Liver (tissue), 9 donors: ENCODE data around the gene CYFIP1. TPM values are rescaled to one million over a fixed set of nuclear protein-coding genes. Genes with fewer than 3 reads are reported as not detected.

Experiments
- DNase-seq: peaks from one replicate; pipeline ENCODE4 v3.0.0-alpha.2; 2017; ENCODE audit warnings: low spot score
- H3K27ac ChIP-seq, 2 donors: one replicate each; pipeline ENCODE4 v1.7.0; 2013; ENCODE audit warnings: inconsistent platforms in 2 of 2, low read length in 2 of 2, control low read depth in 1 of 2, low read depth in 1 of 2, mild to moderate bottlenecking in 1 of 2
- H3K27me3 ChIP-seq, 4 donors: one replicate each; pipeline versions ENCODE4 v1.6.1 to v1.7.0; 2013; ENCODE audit warnings: low read length in 3 of 4, inconsistent platforms in 1 of 4, mild to moderate bottlenecking in 1 of 4, moderate library complexity in 1 of 4; ENCODE audit not compliant: control insufficient read depth in 4 of 4, insufficient read depth in 4 of 4
- H3K36me3 ChIP-seq, 4 donors: one replicate each; pipeline versions ENCODE4 v1.6.1 to v1.7.0; 2013; ENCODE audit warnings: low read length in 3 of 4, mild to moderate bottlenecking in 3 of 4, low read depth in 1 of 4, moderate library complexity in 1 of 4; ENCODE audit not compliant: control insufficient read depth in 4 of 4, insufficient read depth in 3 of 4
- H3K4me1 ChIP-seq, 4 donors: one replicate each; pipeline versions ENCODE4 v1.6.1 to v1.7.0; 2013; ENCODE audit warnings: low read length in 3 of 4, mild to moderate bottlenecking in 3 of 4, moderate library complexity in 1 of 4; ENCODE audit not compliant: control insufficient read depth in 4 of 4, insufficient read depth in 4 of 4
- H3K4me3 ChIP-seq, 3 donors: one replicate each; pipeline versions ENCODE4 v1.6.1 to v1.7.0; 2013; ENCODE audit warnings: low read length in 3 of 3, control low read depth in 1 of 3, low read depth in 1 of 3, mild to moderate bottlenecking in 1 of 3
- H3K9ac ChIP-seq, 2 donors: one replicate each; pipeline ENCODE4 v1.7.0; 2013; ENCODE audit warnings: low read length in 2 of 2, mild to moderate bottlenecking in 2 of 2, moderate library complexity in 2 of 2, control low read depth in 1 of 2, low read depth in 1 of 2
- H3K9me3 ChIP-seq, 4 donors: one replicate each; pipeline versions ENCODE4 v1.6.1 to v1.7.0; 2013; ENCODE audit warnings: low read length in 3 of 4; ENCODE audit not compliant: control insufficient read depth in 4 of 4
- CTCF ChIP-seq: fragments of 150-350 bp; IDR thresholded peaks from 2 replicates; pipeline ENCODE4 v1.5.1; 2017; ENCODE audit warnings: improper control_type of control experiment, low read depth, low read length; ENCODE audit not compliant: missing input control
- EGR1 ChIP-seq, 2 donors: IDR thresholded peaks; 2 replicates each; pipeline ENCODE4 v1.6.1; 2016 to 2018; ENCODE audit warnings: antibody characterized with exemption in 2 of 2, low read depth in 2 of 2
- FOXA1 ChIP-seq: IDR thresholded peaks from 2 replicates; pipeline ENCODE4 v1.6.1; 2016; ENCODE audit warnings: antibody characterized with exemption
- FOXA2 ChIP-seq: IDR thresholded peaks from 2 replicates; pipeline ENCODE4 v1.6.1; 2016; ENCODE audit warnings: antibody characterized with exemption
- GABPA ChIP-seq, 2 donors: IDR thresholded peaks in 1 of 2; conservative IDR thresholded peaks in 1 of 2; 2 replicates each; pipeline ENCODE4 v1.6.1; 2016; ENCODE audit warnings: antibody characterized with exemption in 2 of 2, mild to moderate bottlenecking in 1 of 2, moderate library complexity in 1 of 2
- HNF4A ChIP-seq, 2 donors: conservative IDR thresholded peaks; 2 replicates each; pipeline ENCODE4 v1.6.1; 2016; ENCODE audit warnings: antibody characterized with exemption in 2 of 2, mild to moderate bottlenecking in 2 of 2
- HNF4G ChIP-seq: IDR thresholded peaks from 2 replicates; pipeline ENCODE4 v1.6.1; 2016; ENCODE audit warnings: antibody characterized with exemption
- JUND ChIP-seq, 2 donors: IDR thresholded peaks; 2 replicates each; pipeline ENCODE4 v1.6.1; 2016; ENCODE audit warnings: antibody characterized with exemption in 2 of 2
- NR2F2 ChIP-seq: IDR thresholded peaks from 2 replicates; pipeline ENCODE4 v1.6.1; 2016; ENCODE audit warnings: antibody characterized with exemption
- RAD21 ChIP-seq, 2 donors: IDR thresholded peaks; 2 replicates each; pipeline ENCODE4 v1.6.1; 2016; ENCODE audit warnings: antibody characterized with exemption in 2 of 2, mild to moderate bottlenecking in 2 of 2
- RXRA ChIP-seq, 2 donors: IDR thresholded peaks; 2 replicates each; pipeline ENCODE4 v1.6.1; 2017 to 2018; ENCODE audit warnings: antibody characterized with exemption in 2 of 2, mild to moderate bottlenecking in 1 of 2
- SP1 ChIP-seq: IDR thresholded peaks from 2 replicates; pipeline ENCODE4 v1.6.1; 2018; ENCODE audit warnings: antibody characterized with exemption, mild to moderate bottlenecking
- YY1 ChIP-seq: IDR thresholded peaks from 2 replicates; pipeline ENCODE4 v1.6.1; 2016; ENCODE audit warnings: antibody characterized with exemption, mild to moderate bottlenecking
- WGBS: extraction: QIAGEN DNeasy Blood & Tissue Kit; methylation state at CpG from one replicate; pipeline ENCODE4 v1.1.7; 2013; 5-methylcytosine and 5-hydroxymethylcytosine counted together
- polyA plus RNA-seq, 2 donors: library from polyadenylated mRNA; stranded (reverse) in 1 of 2; unstranded in 1 of 2; fragments of 200-250 nt in 1 of 2; fragments of >200 nt in 1 of 2; fragmentation: Nextera tagmentation in 1 of 2; extraction: Ambion mirVana in 1 of 2; gene quantifications; one replicate each; pipeline versions ENCODE4 v1.2.1 to v1.2.3, GENCODE V29; 2013 to 2015
- total RNA-seq, 2 donors: library from RNA; depleted of rRNA; stranded (reverse); fragments of >200 nt; gene quantifications; one replicate each; pipeline ENCODE4 v1.2.3, GENCODE V29; 2014
- TF ChIP-seq, protein P1 (sequence below): IDR thresholded peaks from 2 replicates; pipeline ENCODE4 v1.6.1; 2016; ENCODE audit warnings: antibody characterized with exemption
- TF ChIP-seq, protein P2 (sequence below): IDR thresholded peaks from 2 replicates; pipeline ENCODE4 v1.6.1; 2016; ENCODE audit warnings: antibody characterized with exemption
- TF ChIP-seq, protein P3 (sequence below): IDR thresholded peaks from 2 replicates; pipeline ENCODE4 v1.6.1; 2016; ENCODE audit warnings: antibody characterized with exemption
- donor health status: healthy.
- donor health status: healthy.
- donor health status: healthy.
- donor health status: healthy.
- donor health status: healthy.

The CYFIP1 gene
- total and polyA plus RNA-seq, 4 donors: 13.5 to 48.3 (median 38.3) TPM

DNA sequence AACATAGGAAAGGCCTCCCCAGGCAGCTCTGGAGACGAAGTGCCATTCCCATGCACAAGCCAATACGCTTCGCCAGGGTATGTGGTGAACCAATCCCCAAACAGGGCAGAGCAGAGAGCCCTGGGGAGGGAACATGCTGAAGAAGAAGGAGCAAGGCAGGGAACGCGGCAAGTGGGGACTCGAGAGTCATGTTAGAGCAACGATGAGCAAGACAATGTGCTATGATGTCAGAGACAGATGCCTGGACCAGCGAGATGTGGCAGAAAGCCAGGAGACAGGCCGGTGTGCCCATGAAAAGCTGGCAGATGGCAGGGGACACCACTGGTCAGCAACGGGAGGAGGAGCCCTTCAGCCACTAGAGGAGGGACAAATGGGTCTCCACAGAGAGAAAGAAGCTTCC, 102.1 kb downstream of the CYFIP1 start:
- TF ChIP-seq, protein P1, sequence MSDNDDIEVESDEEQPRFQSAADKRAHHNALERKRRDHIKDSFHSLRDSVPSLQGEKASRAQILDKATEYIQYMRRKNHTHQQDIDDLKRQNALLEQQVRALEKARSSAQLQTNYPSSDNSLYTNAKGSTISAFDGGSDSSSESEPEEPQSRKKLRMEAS: no peak
- TF ChIP-seq FOXA2: no peak
- no peak for TF ChIP-seq EGR1 (IDR thresholded peaks at IDR 0.05; ENCODE audit: low read depth in 2 of 2)
- TF ChIP-seq FOXA1: no peak
- no peak for TF ChIP-seq SP1
- no peak for TF ChIP-seq HNF4A (conservative IDR thresholded peaks at IDR 0.05)
- TF ChIP-seq, protein P2, sequence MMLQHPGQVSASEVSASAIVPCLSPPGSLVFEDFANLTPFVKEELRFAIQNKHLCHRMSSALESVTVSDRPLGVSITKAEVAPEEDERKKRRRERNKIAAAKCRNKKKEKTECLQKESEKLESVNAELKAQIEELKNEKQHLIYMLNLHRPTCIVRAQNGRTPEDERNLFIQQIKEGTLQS: no peak
- TF ChIP-seq, protein P3, sequence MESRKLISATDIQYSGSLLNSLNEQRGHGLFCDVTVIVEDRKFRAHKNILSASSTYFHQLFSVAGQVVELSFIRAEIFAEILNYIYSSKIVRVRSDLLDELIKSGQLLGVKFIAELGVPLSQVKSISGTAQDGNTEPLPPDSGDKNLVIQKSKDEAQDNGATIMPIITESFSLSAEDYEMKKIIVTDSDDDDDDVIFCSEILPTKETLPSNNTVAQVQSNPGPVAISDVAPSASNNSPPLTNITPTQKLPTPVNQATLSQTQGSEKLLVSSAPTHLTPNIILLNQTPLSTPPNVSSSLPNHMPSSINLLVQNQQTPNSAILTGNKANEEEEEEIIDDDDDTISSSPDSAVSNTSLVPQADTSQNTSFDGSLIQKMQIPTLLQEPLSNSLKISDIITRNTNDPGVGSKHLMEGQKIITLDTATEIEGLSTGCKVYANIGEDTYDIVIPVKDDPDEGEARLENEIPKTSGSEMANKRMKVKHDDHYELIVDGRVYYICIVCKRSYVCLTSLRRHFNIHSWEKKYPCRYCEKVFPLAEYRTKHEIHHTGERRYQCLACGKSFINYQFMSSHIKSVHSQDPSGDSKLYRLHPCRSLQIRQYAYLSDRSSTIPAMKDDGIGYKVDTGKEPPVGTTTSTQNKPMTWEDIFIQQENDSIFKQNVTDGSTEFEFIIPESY: no peak
- TF ChIP-seq HNF4G: no peak
- no peak for TF ChIP-seq CTCF
- 96% methylated on average over 10 of the region's 10 CpGs for WGBS

GRCh38 chr15:22877607-22878006, 102.6 kb downstream of the CYFIP1 start:
- H3K27ac ChIP-seq: no peak overlapping the region
- no peaks in the 10 kb centered on the region for H3K27me3 ChIP-seq
- H3K4me1 ChIP-seq: no peaks in the 10 kb centered on the region
- no peak overlapping the region for H3K9ac ChIP-seq
- H3K9me3 ChIP-seq: peaks cover 0 to 4% (median 0%) of the 10 kb centered on the region in 4 donors
- no peak overlapping the region for H3K4me3 ChIP-seq
- TF ChIP-seq YY1 (no peak), HNF4G (no peak), FOXA1 (no peak), FOXA2 (no peak), SP1 (no peak), RAD21 (IDR thresholded peaks at IDR 0.05) (no peak), EGR1 (IDR thresholded peaks at IDR 0.05; ENCODE audit: low read depth in 2 of 2) (no peak), GABPA (IDR thresholded peaks at IDR 0.05 in 1 of 2, conservative IDR thresholded peaks at IDR 0.05 in 1 of 2) (no peak), CTCF (no peak), RXRA (IDR thresholded peaks at IDR 0.05) (no peak), NR2F2 (no peak), JUND (IDR thresholded peaks at IDR 0.05) (no peak)
- TF ChIP-seq, protein P2: no peak
- TF ChIP-seq, protein P3: no peak
- TF ChIP-seq, protein P1: no peak
- H3K36me3 ChIP-seq: peaks cover 9 to 89% (median 45%) of the 10 kb centered on the region in 4 donors
- DNase-seq: no peak
- WGBS: 97% methylated on average over 8 of the region's 8 CpGs

More for the DNA sequence above, 102.1 kb downstream of the CYFIP1 start:
- H3K27ac ChIP-seq: no peak overlapping the region
- no peak overlapping the region for H3K4me3 ChIP-seq
- H3K4me1 ChIP-seq: no peaks in the 10 kb centered on the region
- peaks cover 0 to 4% (median 0%) of the 10 kb centered on the region in 4 donors for H3K9me3 ChIP-seq
- H3K27me3 ChIP-seq: no peaks in the 10 kb centered on the region
- H3K36me3 ChIP-seq: peaks cover 12 to 87% (median 44%) of the 10 kb centered on the region in 4 donors
- H3K9ac ChIP-seq: no peak overlapping the region
- no peak for DNase-seq
